Liver (tissue), 9 donors: ENCODE results near the gene PLCB1. TPM values are rescaled to one million over a fixed set of nuclear protein-coding genes. Genes with fewer than 3 reads are reported as not detected.

Experiments used
- DNase-seq: peaks from one replicate; pipeline ENCODE4 v3.0.0-alpha.2; 2017; ENCODE audit warnings: low spot score
- H3K27ac ChIP-seq, 2 donors: one replicate each; pipeline ENCODE4 v1.7.0; 2013; ENCODE audit warnings: inconsistent platforms in 2 of 2, low read length in 2 of 2, control low read depth in 1 of 2, low read depth in 1 of 2, mild to moderate bottlenecking in 1 of 2
- H3K27me3 ChIP-seq, 4 donors: one replicate each; pipeline versions ENCODE4 v1.6.1 to v1.7.0; 2013; ENCODE audit warnings: low read length in 3 of 4, inconsistent platforms in 1 of 4, mild to moderate bottlenecking in 1 of 4, moderate library complexity in 1 of 4; ENCODE audit not compliant: control insufficient read depth in 4 of 4, insufficient read depth in 4 of 4
- H3K36me3 ChIP-seq, 4 donors: one replicate each; pipeline versions ENCODE4 v1.6.1 to v1.7.0; 2013; ENCODE audit warnings: low read length in 3 of 4, mild to moderate bottlenecking in 3 of 4, low read depth in 1 of 4, moderate library complexity in 1 of 4; ENCODE audit not compliant: control insufficient read depth in 4 of 4, insufficient read depth in 3 of 4
- H3K4me1 ChIP-seq, 4 donors: one replicate each; pipeline versions ENCODE4 v1.6.1 to v1.7.0; 2013; ENCODE audit warnings: low read length in 3 of 4, mild to moderate bottlenecking in 3 of 4, moderate library complexity in 1 of 4; ENCODE audit not compliant: control insufficient read depth in 4 of 4, insufficient read depth in 4 of 4
- H3K4me3 ChIP-seq, 3 donors: one replicate each; pipeline versions ENCODE4 v1.6.1 to v1.7.0; 2013; ENCODE audit warnings: low read length in 3 of 3, control low read depth in 1 of 3, low read depth in 1 of 3, mild to moderate bottlenecking in 1 of 3
- H3K9ac ChIP-seq, 2 donors: one replicate each; pipeline ENCODE4 v1.7.0; 2013; ENCODE audit warnings: low read length in 2 of 2, mild to moderate bottlenecking in 2 of 2, moderate library complexity in 2 of 2, control low read depth in 1 of 2, low read depth in 1 of 2
- H3K9me3 ChIP-seq, 4 donors: one replicate each; pipeline versions ENCODE4 v1.6.1 to v1.7.0; 2013; ENCODE audit warnings: low read length in 3 of 4; ENCODE audit not compliant: control insufficient read depth in 4 of 4
- ATF3 ChIP-seq: IDR thresholded peaks from 2 replicates; pipeline ENCODE4 v1.6.1; 2016; ENCODE audit warnings: antibody characterized with exemption
- CTCF ChIP-seq: fragments of 150-350 bp; IDR thresholded peaks from 2 replicates; pipeline ENCODE4 v1.5.1; 2017; ENCODE audit warnings: improper control_type of control experiment, low read depth, low read length; ENCODE audit not compliant: missing input control
- FOXA1 ChIP-seq: IDR thresholded peaks from 2 replicates; pipeline ENCODE4 v1.6.1; 2016; ENCODE audit warnings: antibody characterized with exemption
- FOXA2 ChIP-seq: IDR thresholded peaks from 2 replicates; pipeline ENCODE4 v1.6.1; 2016; ENCODE audit warnings: antibody characterized with exemption
- GABPA ChIP-seq, 2 donors: IDR thresholded peaks in 1 of 2; conservative IDR thresholded peaks in 1 of 2; 2 replicates each; pipeline ENCODE4 v1.6.1; 2016; ENCODE audit warnings: antibody characterized with exemption in 2 of 2, mild to moderate bottlenecking in 1 of 2, moderate library complexity in 1 of 2
- HNF4A ChIP-seq, 2 donors: conservative IDR thresholded peaks; 2 replicates each; pipeline ENCODE4 v1.6.1; 2016; ENCODE audit warnings: antibody characterized with exemption in 2 of 2, mild to moderate bottlenecking in 2 of 2
- HNF4G ChIP-seq: IDR thresholded peaks from 2 replicates; pipeline ENCODE4 v1.6.1; 2016; ENCODE audit warnings: antibody characterized with exemption
- JUND ChIP-seq, 2 donors: IDR thresholded peaks; 2 replicates each; pipeline ENCODE4 v1.6.1; 2016; ENCODE audit warnings: antibody characterized with exemption in 2 of 2
- NR2F2 ChIP-seq: IDR thresholded peaks from 2 replicates; pipeline ENCODE4 v1.6.1; 2016; ENCODE audit warnings: antibody characterized with exemption
- RAD21 ChIP-seq, 2 donors: IDR thresholded peaks; 2 replicates each; pipeline ENCODE4 v1.6.1; 2016; ENCODE audit warnings: antibody characterized with exemption in 2 of 2, mild to moderate bottlenecking in 2 of 2
- RXRA ChIP-seq, 2 donors: IDR thresholded peaks; 2 replicates each; pipeline ENCODE4 v1.6.1; 2017 to 2018; ENCODE audit warnings: antibody characterized with exemption in 2 of 2, mild to moderate bottlenecking in 1 of 2
- SP1 ChIP-seq: IDR thresholded peaks from 2 replicates; pipeline ENCODE4 v1.6.1; 2018; ENCODE audit warnings: antibody characterized with exemption, mild to moderate bottlenecking
- ZBTB33 ChIP-seq: IDR thresholded peaks from 2 replicates; pipeline ENCODE4 v1.6.1; 2016; ENCODE audit warnings: antibody characterized with exemption
- WGBS: extraction: QIAGEN DNeasy Blood & Tissue Kit; methylation state at CpG from one replicate; pipeline ENCODE4 v1.1.7; 2013; 5-methylcytosine and 5-hydroxymethylcytosine counted together
- polyA plus RNA-seq, 2 donors: library from polyadenylated mRNA; stranded (reverse) in 1 of 2; unstranded in 1 of 2; fragments of 200-250 nt in 1 of 2; fragments of >200 nt in 1 of 2; fragmentation: Nextera tagmentation in 1 of 2; extraction: Ambion mirVana in 1 of 2; gene quantifications; one replicate each; pipeline versions ENCODE4 v1.2.1 to v1.2.3, GENCODE V29; 2013 to 2015
- total RNA-seq, 2 donors: library from RNA; depleted of rRNA; stranded (reverse); fragments of >200 nt; gene quantifications; one replicate each; pipeline ENCODE4 v1.2.3, GENCODE V29; 2014
- TF ChIP-seq, protein P1 (sequence below): IDR thresholded peaks from 2 replicates; pipeline ENCODE4 v1.6.1; 2016; ENCODE audit warnings: antibody characterized with exemption
- TF ChIP-seq, protein P2 (sequence below): IDR thresholded peaks from 2 replicates; pipeline ENCODE4 v1.6.1; 2016; ENCODE audit warnings: antibody characterized with exemption, mild to moderate bottlenecking
- donor health status: healthy.
- donor health status: healthy.
- donor health status: healthy.
- donor health status: healthy.
- donor health status: healthy.

The PLCB1 gene
- total and polyA plus RNA-seq, 4 donors, result 3.7 to 13.5 (median 5.9) TPM

GRCh38 chr20:8879669-8880068 is 747.6 kb downstream of the PLCB1 start:
- no peak overlapping the region for H3K4me3 ChIP-seq
- H3K4me1 ChIP-seq, result no peaks in the 10 kb centered on the region
- H3K9ac ChIP-seq, result no peak overlapping the region
- WGBS, result 95% methylated on average over 2 of the region's 2 CpGs
- H3K27me3 ChIP-seq, result no peaks in the 10 kb centered on the region
- H3K9me3 ChIP-seq, result no peaks in the 10 kb centered on the region
- peaks cover 0 to 2% (median 0%) of the 10 kb centered on the region in 4 donors for H3K36me3 ChIP-seq
- no peak overlapping the region for H3K27ac ChIP-seq
- TF ChIP-seq ZBTB33 (no peak), RXRA (IDR thresholded peaks at IDR 0.05) (no peak), HNF4G (no peak), FOXA2 (no peak), FOXA1 (no peak), ATF3 (no peak), JUND (IDR thresholded peaks at IDR 0.05) (no peak), SP1 (no peak), GABPA (IDR thresholded peaks at IDR 0.05 in 1 of 2, conservative IDR thresholded peaks at IDR 0.05 in 1 of 2) (no peak), HNF4A (conservative IDR thresholded peaks at IDR 0.05) (no peak), RAD21 (IDR thresholded peaks at IDR 0.05) (no peak), CTCF (no peak), NR2F2 (no peak)
- TF ChIP-seq, protein P1, sequence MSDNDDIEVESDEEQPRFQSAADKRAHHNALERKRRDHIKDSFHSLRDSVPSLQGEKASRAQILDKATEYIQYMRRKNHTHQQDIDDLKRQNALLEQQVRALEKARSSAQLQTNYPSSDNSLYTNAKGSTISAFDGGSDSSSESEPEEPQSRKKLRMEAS, result no peak
- TF ChIP-seq, protein P2, sequence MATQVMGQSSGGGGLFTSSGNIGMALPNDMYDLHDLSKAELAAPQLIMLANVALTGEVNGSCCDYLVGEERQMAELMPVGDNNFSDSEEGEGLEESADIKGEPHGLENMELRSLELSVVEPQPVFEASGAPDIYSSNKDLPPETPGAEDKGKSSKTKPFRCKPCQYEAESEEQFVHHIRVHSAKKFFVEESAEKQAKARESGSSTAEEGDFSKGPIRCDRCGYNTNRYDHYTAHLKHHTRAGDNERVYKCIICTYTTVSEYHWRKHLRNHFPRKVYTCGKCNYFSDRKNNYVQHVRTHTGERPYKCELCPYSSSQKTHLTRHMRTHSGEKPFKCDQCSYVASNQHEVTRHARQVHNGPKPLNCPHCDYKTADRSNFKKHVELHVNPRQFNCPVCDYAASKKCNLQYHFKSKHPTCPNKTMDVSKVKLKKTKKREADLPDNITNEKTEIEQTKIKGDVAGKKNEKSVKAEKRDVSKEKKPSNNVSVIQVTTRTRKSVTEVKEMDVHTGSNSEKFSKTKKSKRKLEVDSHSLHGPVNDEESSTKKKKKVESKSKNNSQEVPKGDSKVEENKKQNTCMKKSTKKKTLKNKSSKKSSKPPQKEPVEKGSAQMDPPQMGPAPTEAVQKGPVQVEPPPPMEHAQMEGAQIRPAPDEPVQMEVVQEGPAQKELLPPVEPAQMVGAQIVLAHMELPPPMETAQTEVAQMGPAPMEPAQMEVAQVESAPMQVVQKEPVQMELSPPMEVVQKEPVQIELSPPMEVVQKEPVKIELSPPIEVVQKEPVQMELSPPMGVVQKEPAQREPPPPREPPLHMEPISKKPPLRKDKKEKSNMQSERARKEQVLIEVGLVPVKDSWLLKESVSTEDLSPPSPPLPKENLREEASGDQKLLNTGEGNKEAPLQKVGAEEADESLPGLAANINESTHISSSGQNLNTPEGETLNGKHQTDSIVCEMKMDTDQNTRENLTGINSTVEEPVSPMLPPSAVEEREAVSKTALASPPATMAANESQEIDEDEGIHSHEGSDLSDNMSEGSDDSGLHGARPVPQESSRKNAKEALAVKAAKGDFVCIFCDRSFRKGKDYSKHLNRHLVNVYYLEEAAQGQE, result no peak
- DNase-seq, result no peak
